Peyer's patch (tissue), 4 donors: ENCODE measurements around the gene GSTA2.
"Not testable (repeated sequence)": the region's sequence is repeated elsewhere in the genome, so short reads cannot be mapped to it uniquely, and the experiment has no call there.

Experiments used
- CTCF ChIP-seq, 6 experiments: fragments of 450-650 bp in 4 of 6; fragments of 200-600 bp in 2 of 6; sonication (generic) in 1 of 6; IDR thresholded peaks; one replicate each; pipeline ENCODE4 v1.5.1; 2017 to 2019; ENCODE audit warnings: antibody characterized with exemption in 6 of 6, mild to moderate bottlenecking in 3 of 6, moderate library complexity in 1 of 6
- POLR2A ChIP-seq, 2 donors: fragments of 450-650 bp; IDR thresholded peaks; one replicate each; pipeline ENCODE4 v1.5.1; 2017; ENCODE audit warnings: antibody characterized with exemption in 2 of 2, mild to moderate bottlenecking in 2 of 2, moderate library complexity in 2 of 2

DNA sequence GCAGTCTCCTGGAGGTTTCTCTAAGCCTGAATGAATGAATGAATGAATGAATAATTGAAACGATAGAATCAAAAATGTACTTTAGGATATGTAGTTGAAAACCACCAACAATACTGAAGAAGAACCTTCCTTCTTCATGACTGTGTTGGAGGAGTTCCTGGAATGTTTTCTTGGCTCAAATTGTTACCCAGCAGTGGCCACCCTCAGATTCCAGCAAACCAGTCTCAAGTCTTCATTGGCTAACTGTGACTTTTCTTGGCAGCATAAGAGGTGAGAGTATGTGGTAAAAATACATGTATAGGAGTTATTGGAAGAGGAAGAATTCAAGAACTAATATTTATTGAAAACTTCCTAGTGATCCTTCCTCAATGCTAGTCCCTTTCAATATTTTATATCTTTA lies 36.0 kb upstream of the GSTA2 start:
- not testable (repeated sequence) for TF ChIP-seq CTCF, POLR2A (IDR thresholded peaks at IDR 0.05)
